ENCODE data around the gene TMEM200B. TPM values are rescaled to one million over a fixed set of nuclear protein-coding genes. Genes with fewer than 3 reads are reported as not detected.
"Not testable (repeated sequence)": the region's sequence is repeated elsewhere in the genome, so short reads cannot be mapped to it uniquely, and the experiment has no call there.

The TMEM200B gene
- total and polyA plus RNA-seq, 7 donors = 0.23 to 32.6 (median 24.6) TPM

DNA sequence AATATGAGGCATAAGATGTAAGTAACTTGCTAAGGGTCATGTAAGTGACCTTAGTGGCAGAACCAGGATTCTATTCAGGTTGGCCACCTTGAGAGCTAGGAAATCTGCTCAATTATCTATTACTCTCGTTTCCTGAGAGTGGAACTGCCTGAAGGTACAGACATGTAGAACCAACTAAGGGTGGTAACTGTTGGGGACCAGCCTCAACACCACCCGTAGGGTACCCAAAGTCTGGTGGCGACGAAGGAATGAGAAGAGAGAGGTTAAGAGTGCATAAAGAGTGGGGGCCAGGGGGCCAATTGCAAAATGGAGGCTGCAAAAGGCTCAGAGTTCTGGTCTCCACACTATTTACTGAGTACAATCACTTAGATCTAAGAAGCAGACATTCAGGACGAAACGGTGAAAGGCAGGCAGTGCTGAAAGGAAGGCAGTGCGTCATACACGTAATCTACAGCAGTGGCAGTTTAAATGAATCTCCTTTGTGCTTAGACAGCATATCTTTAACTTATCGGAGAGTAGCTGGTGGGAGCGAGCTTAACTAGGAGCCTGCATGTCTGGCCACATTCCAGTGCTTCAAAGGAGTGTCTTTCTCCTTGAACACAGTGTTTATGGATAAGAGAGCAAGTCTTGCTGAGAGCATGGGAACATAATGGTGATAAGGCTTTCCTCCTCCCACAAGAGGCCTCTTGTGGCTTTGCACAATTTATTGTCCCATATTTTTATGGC lies 33.0 kb upstream of the TMEM200B start:
- H3K27ac ChIP-seq = peak overlapping the region; percentile 49 to 62 (median 54)
- H3K4me3 ChIP-seq = no peak overlapping the region
- peaks cover 32 to 84% (median 47%) of the 10 kb centered on the region in 4 donors for H3K36me3 ChIP-seq
- intact Hi-C loops (cut with DNase I) = no loop called here
- H3K27me3 ChIP-seq = no peaks in the 10 kb centered on the region
- H3K4me1 ChIP-seq = peaks cover 0 to 39% (median 28%) of the 10 kb centered on the region in 4 donors
- no peaks in the 10 kb centered on the region for H3K9me3 ChIP-seq
- TF ChIP-seq CTCF (IDR thresholded peaks at IDR 0.05) = no peak
- no peak for TF ChIP-seq POLR2AphosphoS5 (IDR thresholded peaks at IDR 0.05)
- no peak for TF ChIP-seq EP300 (IDR thresholded peaks at IDR 0.05)
- TF ChIP-seq POLR2A (IDR thresholded peaks at IDR 0.05) = no peak
- 81 to 83% methylated on average over 10 of the region's 10 CpGs for WGBS, 2 donors
- DNase-seq = no peak

DNA sequence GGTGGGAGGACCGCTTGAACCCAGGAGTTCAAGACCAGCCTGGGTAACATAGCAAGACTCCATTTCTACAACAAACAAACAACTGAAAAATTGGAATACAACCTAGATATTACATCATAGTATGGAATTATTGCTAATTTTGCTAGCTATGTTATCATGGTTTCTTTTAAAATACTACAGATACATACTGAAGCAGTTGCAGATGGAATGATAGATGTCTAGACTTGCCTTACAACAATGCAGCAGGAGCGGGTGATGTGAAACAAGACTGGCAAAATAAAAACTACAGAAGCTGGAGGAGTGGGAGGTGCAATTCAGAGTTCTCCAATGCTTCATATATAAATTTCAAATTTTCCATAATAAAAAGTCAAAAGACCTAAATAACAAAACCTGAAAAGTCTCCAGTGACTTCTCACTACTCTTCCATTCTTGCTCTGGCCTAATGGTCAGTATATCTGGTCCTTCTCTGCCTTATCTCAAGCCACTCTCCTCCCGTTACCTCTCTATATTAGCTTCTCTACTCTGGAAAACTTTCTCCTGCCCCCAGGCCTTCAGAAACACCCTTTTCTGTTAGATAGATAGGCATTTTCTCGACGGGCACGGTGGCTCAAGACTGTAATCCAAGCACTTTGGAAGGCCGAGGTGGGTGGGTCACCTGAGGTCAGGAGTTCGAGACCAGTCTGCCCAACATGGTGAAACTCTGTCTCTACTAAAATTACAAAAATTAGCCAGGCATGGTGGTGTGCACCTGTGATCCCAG lies 28.5 kb upstream of the TMEM200B start:
- no peak overlapping the region for H3K4me3 ChIP-seq
- H3K36me3 ChIP-seq = peaks cover 64 to 91% (median 77%) of the 10 kb centered on the region in 4 donors
- DNase-seq = no peak
- no peaks in the 10 kb centered on the region for H3K27me3 ChIP-seq
- WGBS, 2 donors = 92 to 96% methylated on average over 8 of the region's 8 CpGs
- no peaks in the 10 kb centered on the region for H3K9me3 ChIP-seq
- no peak overlapping the region for H3K27ac ChIP-seq
- intact Hi-C loops (cut with DNase I) = no loop called here
- H3K4me1 ChIP-seq = peaks cover 0 to 14% (median 11%) of the 10 kb centered on the region in 4 donors
- TF ChIP-seq POLR2AphosphoS5 (IDR thresholded peaks at IDR 0.05) (no peak), POLR2A (IDR thresholded peaks at IDR 0.05) (no peak), CTCF (IDR thresholded peaks at IDR 0.05) (no peak)

DNA sequence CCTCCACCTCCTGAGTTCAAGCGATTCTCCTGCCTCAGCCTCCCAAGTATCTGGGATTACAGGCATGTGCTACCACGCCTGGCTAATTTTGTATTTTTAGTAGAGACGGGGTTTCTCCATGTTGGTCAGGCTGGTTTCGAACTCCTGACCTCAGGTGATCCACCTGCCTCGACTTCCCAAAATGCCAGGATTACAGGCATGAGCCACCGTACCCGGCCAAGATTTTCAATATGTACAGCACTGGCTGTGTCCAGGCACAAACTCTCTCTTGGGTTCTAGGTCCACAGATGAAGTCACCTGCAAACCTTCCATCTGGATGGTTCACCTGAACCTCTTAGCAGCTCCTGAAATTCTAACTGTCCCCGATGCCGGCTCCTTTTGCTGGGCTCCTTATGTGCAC lies 26.6 kb upstream of the TMEM200B start:
- DNase-seq; H3K27me3 ChIP-seq; H3K4me1 ChIP-seq; intact Hi-C loops (cut with DNase I); H3K27ac ChIP-seq; H3K9me3 ChIP-seq; H3K4me3 ChIP-seq: not testable (repeated sequence)
- 97 to 99% methylated on average over 9 of the region's 9 CpGs for WGBS, 2 donors
- H3K36me3 ChIP-seq = peaks cover 64 to 100% (median 81%) of the 10 kb centered on the region in 4 donors

- TF ChIP-seq POLR2AphosphoS5 (IDR thresholded peaks at IDR 0.05) = no peak
- TF ChIP-seq CTCF (IDR thresholded peaks at IDR 0.05) = no peak
- TF ChIP-seq EP300 (IDR thresholded peaks at IDR 0.05) = no peak
- TF ChIP-seq POLR2A (IDR thresholded peaks at IDR 0.05) = no peak
- H3K4me1 ChIP-seq = peaks cover 0 to 4% (median 0%) of the 10 kb centered on the region in 4 donors
- 96% methylated on average over 35 of the region's 35 CpGs for WGBS, 2 donors
- intact Hi-C loops (cut with DNase I) = no loop called here
- H3K9me3 ChIP-seq = no peaks in the 10 kb centered on the region
- no peak for DNase-seq
- H3K27ac ChIP-seq = no peak overlapping the region
- H3K36me3 ChIP-seq = peaks cover 56 to 93% (median 69%) of the 10 kb centered on the region in 4 donors
- no peaks in the 10 kb centered on the region for H3K27me3 ChIP-seq
- no peak overlapping the region for H3K4me3 ChIP-seq
These were observed 25.2 kb upstream of the TMEM200B start for GRCh38 chr1:29148656-29149491.
